T-helper 2 cell treated with Interferon-gamma antibody and Interleukin-4, amounts not matched to agents 5 μg/mL and 100 μg/mL, for 36 hours (primary cell): ENCODE results near the gene PRR36.

ENCODE experiments used
- DNase-seq: peaks from one replicate; pipeline ENCODE4 v3.0.0; 2021; ENCODE audit warnings: low spot score
- H3K27ac Mint-ChIP-seq: one replicate; pipeline ENCODE4 v1.8.0; 2021; ENCODE audit warnings: mild to moderate bottlenecking, mixed read lengths
- H3K27me3 Mint-ChIP-seq: one replicate; pipeline ENCODE4 v1.8.0; 2021; ENCODE audit warnings: low read depth, mixed read lengths
- H3K36me3 Mint-ChIP-seq: one replicate; pipeline ENCODE4 v1.8.0; 2021; ENCODE audit warnings: low read depth, mixed read lengths
- H3K4me1 Mint-ChIP-seq: one replicate; pipeline ENCODE4 v1.8.0; 2021; ENCODE audit warnings: low read depth, mixed read lengths
- H3K4me3 Mint-ChIP-seq: one replicate; pipeline ENCODE4 v1.8.0; 2022; ENCODE audit warnings: mild to moderate bottlenecking, moderate library complexity, mixed read lengths
- H3K9me3 Mint-ChIP-seq: one replicate; pipeline ENCODE4 v1.8.0; 2021; ENCODE audit warnings: mixed read lengths

Gene PRR36

DNA sequence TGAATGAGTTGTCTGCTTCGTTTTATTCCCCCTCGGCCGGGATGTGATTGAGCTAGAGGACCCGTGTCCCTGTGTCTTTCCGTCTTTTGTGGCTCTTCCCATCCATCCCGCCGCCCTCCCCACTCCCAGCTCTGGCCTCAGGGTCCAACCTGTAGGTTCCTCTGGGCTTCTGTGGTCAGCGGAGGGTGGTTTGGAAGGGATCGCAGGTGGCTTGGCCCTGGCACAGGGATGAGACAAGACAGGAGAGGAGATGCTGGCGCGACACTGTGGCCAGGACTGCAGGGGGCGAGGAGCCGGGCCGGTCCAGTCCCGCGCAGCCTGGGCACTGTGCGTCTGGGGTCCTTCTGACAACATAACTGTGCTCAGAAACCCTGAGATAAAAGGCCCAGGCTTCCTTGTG, 42.2 kb downstream of the PRR36 start:
- peak overlapping the region; percentile 18 for H3K4me3 Mint-ChIP-seq
- H3K9me3 Mint-ChIP-seq = no peaks in the 10 kb centered on the region
- peaks cover 18% of the 10 kb centered on the region for H3K4me1 Mint-ChIP-seq
- no peak for DNase-seq
- no peaks in the 10 kb centered on the region for H3K36me3 Mint-ChIP-seq
- no peak overlapping the region for H3K27ac Mint-ChIP-seq
- H3K27me3 Mint-ChIP-seq = peaks cover 4% of the 10 kb centered on the region

DNA sequence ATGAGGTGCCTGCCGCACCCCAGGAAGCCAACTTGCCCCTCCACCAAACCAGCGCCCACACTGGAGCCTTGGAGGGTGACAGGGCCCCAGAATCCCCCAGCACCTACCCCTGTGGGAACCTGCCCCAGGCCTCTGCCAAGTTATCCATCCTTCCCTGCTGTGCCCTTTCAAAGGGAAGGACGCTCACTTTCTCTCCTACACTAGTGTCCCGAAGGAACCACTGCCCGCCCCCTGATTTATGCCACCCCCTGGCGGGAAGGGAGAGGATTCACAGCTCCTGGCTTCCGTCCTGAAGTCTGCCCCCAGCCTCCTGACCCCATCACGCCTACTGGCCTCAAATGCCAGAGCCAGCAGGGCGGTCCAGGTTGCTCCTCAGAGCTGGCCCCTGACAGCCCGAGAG, 42.7 kb downstream of the PRR36 start:
- peaks cover 18% of the 10 kb centered on the region for H3K4me1 Mint-ChIP-seq
- no peak for DNase-seq
- H3K9me3 Mint-ChIP-seq = no peaks in the 10 kb centered on the region
- peak overlapping the region; percentile 76 for H3K4me3 Mint-ChIP-seq
- H3K27ac Mint-ChIP-seq = no peak overlapping the region
- H3K27me3 Mint-ChIP-seq = peaks cover 4% of the 10 kb centered on the region
- no peaks in the 10 kb centered on the region for H3K36me3 Mint-ChIP-seq

DNA sequence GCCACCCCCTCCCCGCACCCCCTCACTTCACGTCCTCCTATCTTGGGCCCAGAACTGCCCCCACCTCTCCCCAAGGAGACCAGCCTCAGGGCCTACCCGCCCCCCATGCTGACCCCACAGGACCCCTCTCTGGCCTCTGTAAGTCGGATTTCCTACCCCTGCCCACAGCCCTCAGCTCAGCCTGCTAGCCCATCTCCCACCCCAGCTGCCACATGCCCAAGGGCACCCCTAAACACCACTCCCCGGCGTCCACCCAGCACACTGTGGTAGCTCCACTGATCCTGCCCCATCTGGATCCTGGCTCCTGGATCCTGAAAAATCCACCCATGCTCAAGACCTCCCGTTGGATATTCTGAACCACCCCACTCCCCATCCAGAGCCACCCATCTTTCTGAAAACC, 43.4 kb downstream of the PRR36 start:
- Mint-ChIP-seq H3K36me3 (no peaks in the 10 kb centered on the region), H3K9me3 (no peaks in the 10 kb centered on the region), H3K27ac (peak overlapping the region; percentile 29), H3K4me3 (peak overlapping the region; percentile 76), H3K27me3 (peaks cover 4% of the 10 kb centered on the region), H3K4me1 (peaks cover 18% of the 10 kb centered on the region)
- DNase-seq = no peak

DNA sequence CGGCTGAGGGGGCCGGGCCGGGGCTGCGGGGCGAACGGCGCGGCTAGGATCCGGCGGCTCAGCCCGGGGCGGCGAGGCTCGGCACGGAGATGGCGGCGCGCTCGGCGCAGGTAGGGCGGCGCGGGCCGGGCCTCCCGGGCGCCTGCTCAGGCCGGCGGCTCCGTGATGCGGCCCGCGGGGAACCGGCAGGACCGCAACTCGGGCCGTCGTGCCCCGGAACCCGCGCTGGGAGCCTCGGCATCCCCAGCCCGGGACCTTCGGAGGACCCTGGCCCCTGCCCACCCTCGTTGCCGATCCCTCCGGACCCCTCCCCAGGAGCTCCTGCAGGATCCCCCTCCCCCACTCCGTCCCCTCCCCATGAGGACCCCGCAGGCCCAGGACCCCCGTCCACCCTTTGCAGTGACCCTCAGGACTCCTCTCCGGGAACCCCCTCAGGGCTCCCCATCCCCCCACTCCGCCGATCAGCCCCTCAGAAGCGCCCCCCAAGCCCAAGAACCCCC, 43.9 kb downstream of the PRR36 start:
- Mint-ChIP-seq H3K4me1 (peaks cover 18% of the 10 kb centered on the region), H3K4me3 (no peak overlapping the region), H3K9me3 (no peaks in the 10 kb centered on the region), H3K36me3 (no peaks in the 10 kb centered on the region), H3K27me3 (peaks cover 4% of the 10 kb centered on the region), H3K27ac (peak overlapping the region; percentile 29)
- DNase-seq = no peak

DNA sequence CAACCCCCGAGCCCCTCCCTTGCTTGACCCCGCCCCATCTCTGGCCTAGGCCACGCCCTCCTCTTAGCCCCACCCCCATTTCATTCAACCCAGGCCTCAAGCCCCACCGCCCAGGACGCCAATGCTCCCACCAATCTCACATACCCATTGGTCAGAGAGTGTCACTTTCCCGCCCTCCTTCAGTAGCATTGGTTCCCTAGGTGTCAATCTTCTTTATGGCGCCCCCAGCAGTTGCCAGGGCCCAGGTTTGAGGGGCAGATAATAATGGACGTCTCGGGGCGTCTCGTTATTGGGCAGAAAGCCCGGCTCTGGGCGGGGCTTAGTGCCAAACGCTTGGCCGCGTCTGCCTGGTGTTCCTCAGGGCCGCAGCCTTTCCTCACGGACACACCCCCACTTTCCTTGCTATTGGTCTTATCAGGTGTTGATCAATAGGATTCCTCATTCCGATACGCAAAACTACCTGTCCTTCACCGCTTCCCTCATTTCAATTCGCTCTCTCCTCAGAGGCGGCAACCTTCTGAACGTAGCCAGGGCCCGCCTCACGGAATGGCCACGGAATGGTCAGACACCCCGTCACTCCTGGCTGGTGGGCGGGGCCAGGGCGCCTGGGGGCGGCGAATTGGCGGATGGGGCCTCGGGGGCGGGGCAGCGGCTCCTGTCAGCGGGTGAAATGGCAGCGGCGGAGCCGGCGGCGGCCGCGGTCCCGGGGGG, 44.5 kb downstream of the PRR36 start, which contains the start of gene EVI5L:
TSS of gene EVI5L (plus strand) at position 658 of the 711 bp plus-strand sequence. CDS start 16,325 bp downstream, outside the sequence.
- H3K27ac Mint-ChIP-seq = peak within 1 kb of the TSS; percentile 88
- peaks cover 18% of the 10 kb centered on the region for H3K4me1 Mint-ChIP-seq
- H3K9me3 Mint-ChIP-seq = no peaks in the 10 kb centered on the region

DNA sequence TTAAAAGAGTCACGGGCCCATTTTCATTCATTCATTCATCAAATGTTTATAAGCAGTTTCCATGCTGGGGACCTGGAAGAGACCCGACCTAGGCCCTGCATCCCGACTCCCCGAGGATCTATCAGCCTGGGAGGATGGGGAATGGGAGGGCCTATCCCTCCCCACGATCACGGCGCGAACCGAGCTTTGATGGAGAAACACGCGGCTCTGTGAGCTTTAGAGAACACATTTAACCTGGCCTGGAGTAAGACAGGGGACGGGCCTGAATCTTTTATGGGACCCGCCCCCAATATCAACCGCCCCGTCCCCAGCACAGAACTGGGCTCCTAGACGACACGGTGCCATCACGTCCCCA, 45.0 kb downstream of the PRR36 start:
- Mint-ChIP-seq H3K36me3 (no peaks in the 10 kb centered on the region), H3K9me3 (no peaks in the 10 kb centered on the region), H3K27me3 (peaks cover 4% of the 10 kb centered on the region), H3K4me1 (peaks cover 18% of the 10 kb centered on the region), H3K27ac (peak overlapping the region; percentile 88), H3K4me3 (peak overlapping the region; percentile 86)
- no peak for DNase-seq

More for the DNA sequence above, 44.5 kb downstream of the PRR36 start, which contains the start of gene EVI5L:
- DNase-seq = peak; percentile 98
- Mint-ChIP-seq H3K36me3 (no peaks in the 10 kb centered on the region), H3K27me3 (peaks cover 4% of the 10 kb centered on the region), H3K4me3 (peak within 1 kb of the TSS; percentile 86)

DNA sequence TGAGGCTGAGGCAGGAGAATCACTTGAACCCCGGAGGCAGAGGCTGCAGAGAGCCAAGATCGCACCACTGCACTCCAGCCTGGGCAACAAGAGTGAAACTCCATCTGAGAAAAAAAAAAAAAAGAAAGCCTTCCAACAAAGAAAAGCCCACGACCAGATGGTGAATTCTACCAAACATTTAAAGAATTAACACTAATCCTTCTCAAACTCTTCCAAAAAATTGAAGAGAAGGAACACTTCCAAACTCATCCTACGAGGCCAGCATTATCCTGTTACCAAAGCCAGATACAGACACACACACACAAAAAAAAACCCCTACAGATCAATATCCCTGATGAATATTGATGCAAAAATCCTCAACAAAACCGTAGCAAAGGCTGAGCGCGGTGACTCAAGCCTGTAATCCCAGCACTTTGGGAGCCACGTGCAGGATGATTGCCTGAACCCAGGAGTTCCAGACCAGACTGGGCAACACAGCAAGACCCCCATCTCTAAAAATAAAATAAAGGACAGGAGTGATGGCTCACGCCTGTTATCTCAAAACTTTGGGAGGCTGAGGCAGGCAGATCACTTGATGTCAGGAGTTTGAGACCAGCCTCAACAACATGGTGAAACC, 50.4 kb downstream of the PRR36 start:
- H3K36me3 Mint-ChIP-seq = no peaks in the 10 kb centered on the region
- H3K27ac Mint-ChIP-seq = no peak overlapping the region
- peaks cover 2% of the 10 kb centered on the region for H3K4me1 Mint-ChIP-seq
- no peak overlapping the region for H3K4me3 Mint-ChIP-seq
- H3K9me3 Mint-ChIP-seq = peaks cover 8% of the 10 kb centered on the region
- no peak for DNase-seq
- H3K27me3 Mint-ChIP-seq = peaks cover 19% of the 10 kb centered on the region

DNA sequence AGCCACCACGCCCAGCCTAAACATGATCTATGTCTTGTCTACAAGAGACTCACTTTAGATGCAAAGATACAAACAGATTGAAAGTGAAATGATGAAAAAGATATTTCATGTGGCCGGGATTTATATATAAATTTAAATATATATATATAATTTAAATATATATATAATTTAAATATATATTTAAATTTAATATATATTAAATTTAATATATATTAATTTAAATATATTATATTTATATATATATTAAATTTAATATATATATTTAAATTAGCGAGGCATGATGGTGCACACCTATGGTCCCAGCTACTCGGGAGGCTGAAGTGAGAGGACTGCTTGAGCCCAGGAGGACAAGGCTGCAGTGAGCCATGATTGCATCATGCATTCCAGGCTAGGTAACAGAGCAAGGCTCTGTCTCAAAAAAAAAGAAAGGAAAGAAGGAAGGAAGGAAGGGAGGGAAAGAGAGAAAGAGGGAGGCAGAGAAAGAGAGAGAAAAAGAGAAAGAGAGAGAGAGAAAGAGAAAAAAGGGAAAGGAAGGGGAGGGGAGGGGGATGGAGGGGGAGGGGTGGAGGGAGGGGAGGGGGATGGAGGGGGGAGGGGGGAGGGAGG, 51.2 kb downstream of the PRR36 start:
- DNase-seq = no peak
- Mint-ChIP-seq H3K27ac (no peak overlapping the region), H3K4me3 (no peak overlapping the region), H3K36me3 (no peaks in the 10 kb centered on the region), H3K27me3 (peaks cover 19% of the 10 kb centered on the region), H3K4me1 (peaks cover 2% of the 10 kb centered on the region), H3K9me3 (peaks cover 12% of the 10 kb centered on the region)

DNA sequence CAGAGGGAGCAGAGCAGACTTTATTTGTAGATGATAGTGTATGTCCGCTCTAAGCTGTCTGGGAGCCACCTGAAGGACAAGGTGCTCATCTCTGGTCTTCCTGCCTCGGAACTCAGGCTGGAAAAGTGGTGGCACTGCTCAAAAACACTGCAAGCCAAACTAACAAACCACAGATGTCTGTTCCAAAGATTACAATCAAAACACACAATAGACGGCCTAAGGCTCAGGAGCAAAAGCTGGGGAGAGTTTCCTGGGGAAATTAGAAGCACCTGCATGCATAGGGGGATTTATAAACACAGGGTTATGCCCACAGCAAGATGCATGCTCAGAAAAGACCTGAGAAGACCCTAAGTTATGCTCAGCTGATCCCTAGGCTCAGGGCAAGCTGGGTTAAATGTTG, 53.6 kb downstream of the PRR36 start:
- DNase-seq = no peak
- H3K36me3 Mint-ChIP-seq = peaks cover 3% of the 10 kb centered on the region
- peaks cover 28% of the 10 kb centered on the region for H3K27me3 Mint-ChIP-seq
- no peak overlapping the region for H3K27ac Mint-ChIP-seq
- H3K9me3 Mint-ChIP-seq = peaks cover 23% of the 10 kb centered on the region
- H3K4me3 Mint-ChIP-seq = no peak overlapping the region
- peaks cover 2% of the 10 kb centered on the region for H3K4me1 Mint-ChIP-seq

DNA sequence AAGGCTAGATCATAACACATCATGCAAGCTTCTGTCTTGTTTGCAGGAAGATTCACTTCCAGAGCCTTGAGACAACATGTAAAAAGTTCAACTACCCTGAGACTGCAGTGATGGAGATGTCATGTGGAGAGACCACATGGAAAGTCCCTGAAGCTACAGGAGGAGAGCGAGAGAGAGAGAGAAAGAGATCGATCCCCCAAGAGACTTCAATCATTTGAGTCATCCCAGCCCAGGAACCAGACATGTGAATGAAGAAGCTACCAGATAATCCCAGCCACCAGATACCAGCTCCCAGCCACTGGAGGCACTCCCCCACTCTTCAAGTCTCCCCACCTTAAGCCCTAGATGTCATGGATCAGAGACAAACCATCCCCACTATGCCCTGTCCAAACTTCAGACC, 54.9 kb downstream of the PRR36 start:
- Mint-ChIP-seq H3K36me3 (peaks cover 3% of the 10 kb centered on the region), H3K4me1 (peaks cover 6% of the 10 kb centered on the region), H3K9me3 (peaks cover 23% of the 10 kb centered on the region), H3K27me3 (peaks cover 31% of the 10 kb centered on the region), H3K27ac (no peak overlapping the region), H3K4me3 (no peak overlapping the region)
- no peak for DNase-seq

DNA sequence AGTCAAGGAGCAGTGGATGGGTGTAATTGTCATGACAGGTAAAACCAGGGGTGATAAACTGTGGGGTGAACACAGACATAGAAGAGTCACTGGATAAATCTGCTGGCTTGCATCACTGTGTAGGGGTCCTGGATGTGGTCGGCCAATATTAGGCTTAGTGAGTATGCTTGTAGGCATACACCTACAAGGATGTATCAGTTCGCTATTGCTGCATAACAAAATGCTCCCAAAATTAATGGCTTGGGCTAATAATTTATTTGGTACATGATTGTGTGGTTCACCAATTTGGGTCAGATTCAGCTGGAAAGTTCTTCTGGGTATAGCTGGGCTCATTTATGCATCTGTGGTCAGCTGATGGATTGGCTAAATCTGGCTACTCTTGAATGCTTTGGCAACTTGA, 55.4 kb downstream of the PRR36 start:
- Mint-ChIP-seq H3K4me3 (no peak overlapping the region), H3K9me3 (peaks cover 28% of the 10 kb centered on the region), H3K4me1 (peaks cover 6% of the 10 kb centered on the region), H3K27ac (no peak overlapping the region), H3K27me3 (peaks cover 32% of the 10 kb centered on the region), H3K36me3 (peaks cover 3% of the 10 kb centered on the region)
- no peak for DNase-seq
